Measurements from ENCODE around the gene PLCG1.

DNA sequence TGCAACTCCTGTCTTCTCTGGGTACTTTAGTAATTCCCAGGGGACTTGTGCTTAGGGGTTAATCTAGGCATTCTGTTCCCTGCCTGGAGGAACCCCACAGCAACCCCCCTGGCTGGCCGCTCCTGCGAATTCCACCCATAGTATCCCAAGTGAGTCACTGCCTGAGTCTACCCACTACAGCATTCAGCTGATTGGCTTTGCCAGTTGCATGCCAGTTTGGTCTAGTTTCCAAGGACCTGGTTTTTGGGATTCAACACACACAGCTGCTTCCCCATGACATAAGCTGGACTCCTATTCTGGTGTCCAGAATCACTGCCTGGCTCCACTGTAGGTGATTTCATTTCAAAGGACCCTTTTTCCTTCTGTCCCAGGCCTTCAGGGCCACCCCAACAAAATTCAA, 40.3 kb downstream of the PLCG1 start:
- TF ChIP-seq ZFP30 (CRISPR knock-in tag; IDR thresholded peaks at IDR 0.05) (no peak), PPARA (CRISPR knock-in tag; IDR thresholded peaks at IDR 0.05; ENCODE audit: borderline replicate concordance) (no peak), GLIS3 (CRISPR knock-in tag; IDR thresholded peaks at IDR 0.05) (no peak), OSR1 (CRISPR knock-in tag; IDR thresholded peaks at IDR 0.05) (no peak)
- TF ChIP-seq, protein P1, sequence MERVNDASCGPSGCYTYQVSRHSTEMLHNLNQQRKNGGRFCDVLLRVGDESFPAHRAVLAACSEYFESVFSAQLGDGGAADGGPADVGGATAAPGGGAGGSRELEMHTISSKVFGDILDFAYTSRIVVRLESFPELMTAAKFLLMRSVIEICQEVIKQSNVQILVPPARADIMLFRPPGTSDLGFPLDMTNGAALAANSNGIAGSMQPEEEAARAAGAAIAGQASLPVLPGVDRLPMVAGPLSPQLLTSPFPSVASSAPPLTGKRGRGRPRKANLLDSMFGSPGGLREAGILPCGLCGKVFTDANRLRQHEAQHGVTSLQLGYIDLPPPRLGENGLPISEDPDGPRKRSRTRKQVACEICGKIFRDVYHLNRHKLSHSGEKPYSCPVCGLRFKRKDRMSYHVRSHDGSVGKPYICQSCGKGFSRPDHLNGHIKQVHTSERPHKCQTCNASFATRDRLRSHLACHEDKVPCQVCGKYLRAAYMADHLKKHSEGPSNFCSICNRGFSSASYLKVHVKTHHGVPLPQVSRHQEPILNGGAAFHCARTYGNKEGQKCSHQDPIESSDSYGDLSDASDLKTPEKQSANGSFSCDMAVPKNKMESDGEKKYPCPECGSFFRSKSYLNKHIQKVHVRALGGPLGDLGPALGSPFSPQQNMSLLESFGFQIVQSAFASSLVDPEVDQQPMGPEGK (CRISPR knock-in tag; IDR thresholded peaks at IDR 0.05; ENCODE audit: borderline replicate concordance): no peak
- TF ChIP-seq, protein P2, sequence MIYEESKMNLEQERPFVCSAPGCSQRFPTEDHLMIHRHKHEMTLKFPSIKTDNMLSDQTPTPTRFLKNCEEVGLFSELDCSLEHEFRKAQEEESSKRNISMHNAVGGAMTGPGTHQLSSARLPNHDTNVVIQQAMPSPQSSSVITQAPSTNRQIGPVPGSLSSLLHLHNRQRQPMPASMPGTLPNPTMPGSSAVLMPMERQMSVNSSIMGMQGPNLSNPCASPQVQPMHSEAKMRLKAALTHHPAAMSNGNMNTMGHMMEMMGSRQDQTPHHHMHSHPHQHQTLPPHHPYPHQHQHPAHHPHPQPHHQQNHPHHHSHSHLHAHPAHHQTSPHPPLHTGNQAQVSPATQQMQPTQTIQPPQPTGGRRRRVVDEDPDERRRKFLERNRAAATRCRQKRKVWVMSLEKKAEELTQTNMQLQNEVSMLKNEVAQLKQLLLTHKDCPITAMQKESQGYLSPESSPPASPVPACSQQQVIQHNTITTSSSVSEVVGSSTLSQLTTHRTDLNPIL (CRISPR knock-in tag; IDR thresholded peaks at IDR 0.05; ENCODE audit: low read depth): no peak

All from SK-N-SH treated with all-trans-retinoic acid at 6 μM for 48 hours (cell line).